Cardiac muscle cell (in vitro differentiated cells and primary cell): ENCODE results near the gene PDHX. TPM values are rescaled to one million over a fixed set of nuclear protein-coding genes. Genes with fewer than 3 reads are reported as not detected.

ENCODE experiments used
- DNase-seq, 2 donors: peaks; one replicate each; pipeline versions ENCODE4 v3.0.0 to v3.0.0-alpha.2; 2010 to 2017; ENCODE audit warnings: low read depth in 1 of 2, low spot score in 1 of 2
- H3K27ac ChIP-seq: fragments of 200-600 bp; sonication (generic); 2 replicates; pipeline ENCODE4 v1.5.1; 2016
- H3K27me3 ChIP-seq: fragments of 200-600 bp; sonication (generic); 2 replicates; pipeline ENCODE4 v1.6.0; 2016; ENCODE audit warnings: control low read depth
- H3K36me3 ChIP-seq: fragments of 200-600 bp; sonication (generic); 2 replicates; pipeline ENCODE4 v1.5.1; 2016; ENCODE audit warnings: control low read depth
- H3K4me1 ChIP-seq: fragments of 200-600 bp; sonication (generic); 2 replicates; pipeline ENCODE4 v1.8.1; 2017; ENCODE audit warnings: low read depth, mild to moderate bottlenecking, mixed run types
- H3K4me3 ChIP-seq: fragments of 200-600 bp; sonication (generic); 2 replicates; pipeline ENCODE4 v1.5.1; 2016; ENCODE audit warnings: mild to moderate bottlenecking
- H3K9me3 ChIP-seq: fragments of 200-600 bp; sonication (generic); 2 replicates; pipeline ENCODE4 v1.5.1; 2017; ENCODE audit warnings: low read depth, mild to moderate bottlenecking, control low read depth
- polyA plus RNA-seq: library from polyadenylated mRNA; unstranded; fragments of >200 nt; fragmentation: Nextera tagmentation; extraction: Ambion mirVana; gene quantifications from 2 replicates; pipeline ENCODE4 v1.2.1, GENCODE V29; 2016
- total RNA-seq: library from RNA; depleted of rRNA; stranded (reverse); fragments of >200 nt; gene quantifications from 2 replicates; pipeline ENCODE4 v1.2.3, GENCODE V29; 2016
- TF ChIP-seq, protein P1 (sequence below): IDR thresholded peaks from 2 replicates; pipeline ENCODE4 v1.5.1; 2012; ENCODE audit warnings: low read depth, mild to moderate bottlenecking, low read length

PDHX gene
- total and polyA plus RNA-seq, 2 experiments from 2014 or later = 69.9 to 87.1 TPM

GRCh38 chr11:35007277-35007676, 90.9 kb downstream of the PDHX start:
- Histone ChIP-seq H3K36me3 (no peaks in the 10 kb centered on the region), H3K4me3 (no peak overlapping the region), H3K9me3 (no peaks in the 10 kb centered on the region), H3K27me3 (no peaks in the 10 kb centered on the region), H3K4me1 (no peaks in the 10 kb centered on the region), H3K27ac (no peak overlapping the region)
- DNase-seq = no peak
- TF ChIP-seq, protein P1, sequence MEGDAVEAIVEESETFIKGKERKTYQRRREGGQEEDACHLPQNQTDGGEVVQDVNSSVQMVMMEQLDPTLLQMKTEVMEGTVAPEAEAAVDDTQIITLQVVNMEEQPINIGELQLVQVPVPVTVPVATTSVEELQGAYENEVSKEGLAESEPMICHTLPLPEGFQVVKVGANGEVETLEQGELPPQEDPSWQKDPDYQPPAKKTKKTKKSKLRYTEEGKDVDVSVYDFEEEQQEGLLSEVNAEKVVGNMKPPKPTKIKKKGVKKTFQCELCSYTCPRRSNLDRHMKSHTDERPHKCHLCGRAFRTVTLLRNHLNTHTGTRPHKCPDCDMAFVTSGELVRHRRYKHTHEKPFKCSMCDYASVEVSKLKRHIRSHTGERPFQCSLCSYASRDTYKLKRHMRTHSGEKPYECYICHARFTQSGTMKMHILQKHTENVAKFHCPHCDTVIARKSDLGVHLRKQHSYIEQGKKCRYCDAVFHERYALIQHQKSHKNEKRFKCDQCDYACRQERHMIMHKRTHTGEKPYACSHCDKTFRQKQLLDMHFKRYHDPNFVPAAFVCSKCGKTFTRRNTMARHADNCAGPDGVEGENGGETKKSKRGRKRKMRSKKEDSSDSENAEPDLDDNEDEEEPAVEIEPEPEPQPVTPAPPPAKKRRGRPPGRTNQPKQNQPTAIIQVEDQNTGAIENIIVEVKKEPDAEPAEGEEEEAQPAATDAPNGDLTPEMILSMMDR = no peak

- Histone ChIP-seq H3K9me3 (no peaks in the 10 kb centered on the region), H3K27ac (no peak overlapping the region), H3K4me1 (no peaks in the 10 kb centered on the region), H3K27me3 (no peaks in the 10 kb centered on the region), H3K4me3 (no peak overlapping the region), H3K36me3 (no peaks in the 10 kb centered on the region)
- peak in 1 of 2 donors; percentile 76 for DNase-seq
- TF ChIP-seq, protein P1 = no peak
Measured at GRCh38 chr11:35009191-35009943, 92.9 kb downstream of the PDHX start.

DNA sequence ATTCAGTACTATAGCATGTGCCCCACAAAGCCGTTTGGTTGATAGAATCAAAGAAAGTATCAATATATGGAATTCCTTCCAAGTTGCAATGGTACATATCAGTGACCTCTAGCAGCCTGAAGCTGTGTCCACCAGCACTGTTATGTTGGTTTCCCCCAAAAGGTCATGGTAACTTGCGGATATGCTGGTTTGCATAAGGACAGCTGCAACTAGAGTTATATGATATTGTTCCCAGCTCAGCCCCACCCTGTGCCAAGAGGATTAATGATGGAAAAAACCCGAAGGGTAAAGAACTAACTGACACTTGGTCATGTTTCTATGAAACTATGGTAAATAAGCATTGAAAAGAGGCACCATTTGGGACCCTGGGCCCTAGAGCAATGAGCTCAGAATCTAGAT, 93.5 kb downstream of the PDHX start:
- Histone ChIP-seq H3K4me3 (no peak overlapping the region), H3K36me3 (no peaks in the 10 kb centered on the region), H3K27ac (no peak overlapping the region), H3K4me1 (no peaks in the 10 kb centered on the region), H3K27me3 (no peaks in the 10 kb centered on the region), H3K9me3 (no peaks in the 10 kb centered on the region)
- no peak for DNase-seq
- TF ChIP-seq, protein P1 = no peak

DNA sequence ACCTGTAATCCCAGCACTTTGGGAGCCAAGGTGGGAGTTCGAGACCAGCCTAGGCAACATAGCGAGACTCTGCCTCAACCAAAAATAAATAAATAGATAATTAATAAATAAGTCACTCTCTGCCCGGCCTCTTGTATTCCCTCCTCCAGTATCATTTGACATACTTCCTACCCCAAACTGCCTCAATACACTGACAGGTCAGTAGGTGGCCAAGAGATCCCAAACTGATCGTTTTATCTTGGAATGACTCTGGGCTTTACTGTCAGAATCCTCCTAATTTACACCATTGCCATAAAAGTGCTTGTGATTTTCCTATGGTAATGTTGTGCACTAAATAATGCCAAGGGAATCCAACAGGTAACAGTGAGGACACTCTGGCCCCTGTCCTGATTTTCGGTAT, 94.2 kb downstream of the PDHX start:
- Histone ChIP-seq H3K4me1 (no peaks in the 10 kb centered on the region), H3K27me3 (no peaks in the 10 kb centered on the region), H3K36me3 (no peaks in the 10 kb centered on the region), H3K4me3 (no peak overlapping the region), H3K27ac (no peak overlapping the region), H3K9me3 (no peaks in the 10 kb centered on the region)
- TF ChIP-seq, protein P1 = no peak
- DNase-seq = no peak

DNA sequence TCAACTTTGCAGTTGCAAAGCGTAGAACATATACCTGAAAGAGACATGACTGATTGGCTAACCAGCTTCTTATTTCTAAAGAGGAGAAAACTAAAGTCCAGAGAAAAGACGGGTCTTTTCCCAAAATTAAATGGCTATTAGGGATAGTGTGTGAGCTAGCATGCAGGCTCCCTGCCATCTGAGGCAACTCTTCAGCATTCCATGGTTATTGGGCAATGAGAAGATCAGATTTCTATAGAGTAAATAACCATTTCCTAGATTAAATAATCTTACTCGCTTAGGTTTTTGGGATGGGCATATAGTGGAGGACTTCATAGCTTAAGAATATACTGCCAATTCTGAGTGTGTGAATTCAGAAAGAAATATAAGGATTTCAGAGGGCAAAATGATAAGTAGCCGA, 95.0 kb downstream of the PDHX start:
- H3K27ac ChIP-seq = no peak overlapping the region
- no peaks in the 10 kb centered on the region for H3K36me3 ChIP-seq
- no peaks in the 10 kb centered on the region for H3K9me3 ChIP-seq
- no peaks in the 10 kb centered on the region for H3K27me3 ChIP-seq
- TF ChIP-seq, protein P1 = no peak
- DNase-seq = peak in 1 of 2 donors; percentile 39
- no peak overlapping the region for H3K4me3 ChIP-seq
- H3K4me1 ChIP-seq = no peaks in the 10 kb centered on the region
